HG03135 (cell line): ENCODE measurements around the gene OR51A7.
"Not testable (repeated sequence)": the region's sequence is repeated elsewhere in the genome, so short reads cannot be mapped to it uniquely, and the experiment has no call there.

Source experiments
- ATAC-seq: cut with Tn5 transposase; IDR thresholded peaks from one replicate; pipeline ENCODE4 v1.9.1; 2021; ENCODE audit warnings: mild to moderate bottlenecking, moderate library complexity; ENCODE audit not compliant: unreplicated experiment

OR51A7 gene, protein sequence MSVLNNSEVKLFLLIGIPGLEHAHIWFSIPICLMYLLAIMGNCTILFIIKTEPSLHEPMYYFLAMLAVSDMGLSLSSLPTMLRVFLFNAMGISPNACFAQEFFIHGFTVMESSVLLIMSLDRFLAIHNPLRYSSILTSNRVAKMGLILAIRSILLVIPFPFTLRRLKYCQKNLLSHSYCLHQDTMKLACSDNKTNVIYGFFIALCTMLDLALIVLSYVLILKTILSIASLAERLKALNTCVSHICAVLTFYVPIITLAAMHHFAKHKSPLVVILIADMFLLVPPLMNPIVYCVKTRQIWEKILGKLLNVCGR

DNA sequence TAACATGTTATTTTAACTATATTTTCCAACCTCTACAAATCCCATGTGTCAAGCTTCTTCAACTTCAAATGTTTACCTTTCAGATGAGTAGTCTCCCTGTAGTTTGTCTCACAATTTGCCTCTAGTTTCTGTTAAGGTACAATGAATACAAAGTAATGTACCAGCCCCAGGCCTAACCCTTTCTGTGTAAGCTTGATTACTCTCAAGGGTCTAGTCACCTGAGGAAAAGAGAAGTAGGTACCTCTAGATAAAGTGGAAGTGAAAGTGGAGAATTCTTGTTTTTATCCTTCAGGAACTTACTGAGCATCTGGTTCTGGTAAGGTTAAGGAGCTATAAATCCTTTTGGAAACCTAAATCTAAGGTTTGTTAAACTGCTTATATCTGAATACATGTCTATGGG, at the start of gene OR51A7:
TSS of gene OR51A7 (plus strand) at position 300 of the 400 bp plus-strand sequence. CDS start 3,587 bp downstream, outside the sequence.
- no peak for ATAC-seq

DNA sequence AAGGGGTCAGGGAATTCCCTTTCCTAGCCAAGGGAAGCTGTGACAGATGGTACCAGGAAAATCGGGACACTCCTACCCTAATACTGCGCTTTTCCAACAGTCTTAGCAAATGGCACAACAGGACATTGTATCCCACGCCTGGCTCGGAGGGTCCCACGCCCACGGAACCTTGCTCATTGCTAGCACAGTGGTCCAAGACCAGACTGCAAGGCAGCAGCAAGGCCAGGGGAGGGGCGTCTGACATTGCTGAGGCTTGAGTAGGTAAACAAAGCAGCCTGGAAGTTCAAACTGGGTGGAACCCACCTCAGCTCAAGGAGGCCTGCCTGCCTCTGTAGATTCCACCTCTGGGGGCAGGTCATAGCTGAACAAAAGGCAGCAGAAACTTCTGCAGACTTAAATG, 49.3 kb upstream of the OR51A7 start:
- not testable (repeated sequence) for ATAC-seq

DNA sequence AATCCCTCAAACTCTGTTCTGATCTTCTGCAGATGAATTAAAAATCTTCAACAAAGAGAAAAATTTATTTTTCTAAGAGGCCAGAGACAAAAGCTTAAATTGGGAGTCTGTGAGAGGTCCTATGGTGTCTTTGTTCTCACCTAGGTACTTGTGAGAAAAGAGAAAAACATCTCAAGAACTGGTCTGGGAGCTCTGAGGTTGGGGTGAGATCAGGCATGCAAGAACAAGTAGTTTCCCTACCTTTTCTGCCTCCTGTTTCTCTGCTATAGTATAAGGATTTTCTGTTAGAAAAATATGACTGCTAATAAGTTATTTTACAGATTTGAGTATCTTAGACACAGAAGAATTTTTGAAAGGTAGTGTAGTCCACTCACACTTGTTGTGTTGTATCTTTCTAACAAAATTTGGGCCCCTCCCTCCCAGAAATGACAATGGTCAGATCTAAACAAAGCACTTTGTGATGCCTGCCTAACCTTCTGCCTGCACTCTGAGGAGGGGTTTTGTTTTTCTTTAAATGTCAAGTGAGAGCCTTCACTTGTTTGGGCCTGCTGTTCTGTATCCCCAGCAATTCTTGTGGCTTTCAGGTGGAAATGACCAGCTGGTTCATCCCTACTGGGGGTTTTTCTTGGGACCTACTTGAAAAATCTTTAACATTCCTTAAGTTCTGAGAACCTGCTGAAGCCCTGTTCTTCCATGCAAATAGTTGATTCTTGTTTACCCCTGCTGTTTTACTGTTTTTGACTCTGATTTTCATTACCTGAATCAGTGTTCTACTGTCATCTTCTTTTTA, 40.9 kb upstream of the OR51A7 start:
- no peak for ATAC-seq

DNA sequence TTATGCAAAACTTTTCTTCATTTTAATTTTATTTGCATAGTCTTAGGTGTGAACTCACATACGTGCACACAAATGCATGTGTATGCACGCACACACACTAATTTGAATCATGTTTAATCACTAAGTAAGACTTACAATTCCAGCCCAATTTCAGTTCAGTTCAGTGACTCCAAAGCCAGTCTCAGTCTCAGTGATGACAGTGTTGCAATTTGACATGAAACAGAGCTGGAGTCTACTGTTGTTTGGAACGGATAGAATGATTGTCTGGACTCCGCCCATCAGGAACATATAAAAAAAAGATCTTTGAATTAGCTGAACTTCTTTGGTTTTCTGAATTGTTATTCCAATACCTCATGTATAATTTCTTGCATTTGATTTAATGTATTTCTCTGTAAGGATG, 39.7 kb upstream of the OR51A7 start:
- no peak for ATAC-seq

DNA sequence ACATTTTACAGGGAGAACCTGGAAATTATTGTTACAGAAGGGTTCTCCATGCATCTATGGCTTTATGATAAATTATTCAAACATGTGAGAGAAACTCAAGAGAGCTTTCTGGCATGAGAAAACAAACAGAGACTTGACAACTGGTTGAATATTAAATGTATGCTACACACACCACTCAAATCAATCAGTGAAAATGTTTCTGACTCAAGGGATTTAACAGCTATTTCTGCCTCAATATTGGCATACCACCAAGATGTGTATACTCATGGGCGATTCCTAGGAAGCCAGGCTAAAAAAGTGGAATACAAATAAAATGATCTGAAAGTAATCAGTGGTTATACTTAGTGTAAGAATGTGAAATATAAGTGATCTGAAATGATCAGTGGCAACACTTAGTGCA, 37.7 kb upstream of the OR51A7 start:
- no peak for ATAC-seq

DNA sequence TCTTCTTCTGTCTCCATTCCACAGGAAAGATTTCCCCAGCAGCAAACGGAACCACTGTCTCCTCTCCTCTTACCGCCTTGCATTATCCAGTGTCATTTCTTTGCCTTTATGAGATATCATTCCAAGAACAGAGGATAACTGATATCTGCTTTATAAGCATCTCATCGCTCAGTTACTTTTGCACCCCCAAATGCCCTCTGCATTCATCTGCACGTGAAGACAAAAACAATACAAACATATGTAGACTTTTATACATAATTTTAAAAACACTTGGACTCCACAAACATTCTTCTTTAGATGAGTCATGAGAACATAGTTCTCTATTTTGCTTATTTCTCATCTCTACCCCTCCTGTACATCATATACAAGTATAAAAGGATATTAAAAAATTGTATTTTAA, 22.4 kb upstream of the OR51A7 start:
- ATAC-seq, result no peak

DNA sequence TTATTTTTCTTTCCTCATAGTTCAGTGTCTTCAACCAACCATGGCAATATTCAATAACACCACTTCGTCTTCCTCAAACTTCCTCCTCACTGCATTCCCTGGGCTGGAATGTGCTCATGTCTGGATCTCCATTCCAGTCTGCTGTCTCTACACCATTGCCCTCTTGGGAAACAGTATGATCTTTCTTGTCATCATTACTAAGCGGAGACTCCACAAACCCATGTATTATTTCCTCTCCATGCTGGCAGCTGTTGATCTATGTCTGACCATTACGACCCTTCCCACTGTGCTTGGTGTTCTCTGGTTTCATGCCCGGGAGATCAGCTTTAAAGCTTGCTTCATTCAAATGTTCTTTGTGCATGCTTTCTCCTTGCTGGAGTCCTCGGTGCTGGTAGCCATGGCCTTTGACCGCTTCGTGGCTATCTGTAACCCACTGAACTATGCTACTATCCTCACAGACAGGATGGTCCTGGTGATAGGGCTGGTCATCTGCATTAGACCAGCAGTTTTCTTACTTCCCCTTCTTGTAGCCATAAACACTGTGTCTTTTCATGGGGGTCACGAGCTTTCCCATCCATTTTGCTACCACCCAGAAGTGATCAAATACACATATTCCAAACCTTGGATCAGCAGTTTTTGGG, 21.6 kb upstream of the OR51A7 start, which contains the start of gene OR51T1:
TSS of gene OR51T1 (plus strand) at position 41 of the 641 bp plus-strand sequence. CDS start at position 41, 0 bp downstream.
- ATAC-seq, result no peak

DNA sequence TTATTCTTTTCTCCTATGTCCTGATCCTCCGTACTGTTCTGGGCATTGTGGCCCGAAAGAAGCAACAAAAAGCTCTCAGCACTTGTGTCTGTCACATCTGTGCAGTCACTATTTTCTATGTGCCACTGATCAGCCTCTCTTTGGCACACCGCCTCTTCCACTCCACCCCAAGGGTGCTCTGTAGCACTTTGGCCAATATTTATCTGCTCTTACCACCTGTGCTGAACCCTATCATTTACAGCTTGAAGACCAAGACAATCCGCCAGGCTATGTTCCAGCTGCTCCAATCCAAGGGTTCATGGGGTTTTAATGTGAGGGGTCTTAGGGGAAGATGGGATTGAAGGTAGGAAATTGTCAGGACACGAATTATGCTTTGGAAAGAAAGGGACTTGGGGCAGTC, 21.0 kb upstream of the OR51A7 start:
- no peak for ATAC-seq

DNA sequence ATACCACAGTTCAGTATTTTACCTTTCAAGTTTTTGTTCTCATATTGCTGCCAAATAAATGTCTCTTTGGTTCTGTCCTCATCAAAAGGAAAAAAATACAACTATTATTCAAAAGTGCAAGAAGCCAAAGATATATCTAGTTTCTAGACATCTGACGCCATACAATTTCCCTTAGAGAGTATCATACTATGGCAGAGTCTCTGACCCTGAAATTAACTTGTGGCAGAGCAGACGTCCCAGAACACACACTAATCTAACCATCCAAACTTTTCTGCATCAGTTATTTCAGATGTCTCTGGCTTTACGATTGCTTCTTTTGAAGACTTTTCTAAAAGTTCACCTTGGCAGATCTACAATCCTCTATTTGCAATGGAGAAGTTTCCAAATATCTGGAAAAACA, 19.2 kb upstream of the OR51A7 start:
- ATAC-seq, result no peak

DNA sequence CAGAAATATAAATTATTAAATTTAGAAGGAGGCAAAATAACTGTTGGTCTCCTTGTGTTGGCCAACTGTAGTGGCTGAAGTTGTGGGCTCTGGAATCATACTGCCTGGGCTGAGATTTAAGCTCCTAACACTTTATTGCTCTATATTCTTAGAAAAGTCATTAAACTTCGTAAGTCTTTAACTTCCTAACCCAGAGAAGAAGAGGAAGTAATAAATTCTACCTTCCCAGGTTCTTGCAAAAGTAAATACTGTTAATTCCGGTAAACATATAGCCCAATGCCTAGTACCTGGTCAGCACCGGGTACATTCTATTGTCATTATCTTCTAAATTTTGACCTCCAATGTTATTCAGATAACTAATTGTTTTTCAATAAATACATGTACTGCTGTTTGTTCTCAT, 17.4 kb upstream of the OR51A7 start:
- no peak for ATAC-seq

DNA sequence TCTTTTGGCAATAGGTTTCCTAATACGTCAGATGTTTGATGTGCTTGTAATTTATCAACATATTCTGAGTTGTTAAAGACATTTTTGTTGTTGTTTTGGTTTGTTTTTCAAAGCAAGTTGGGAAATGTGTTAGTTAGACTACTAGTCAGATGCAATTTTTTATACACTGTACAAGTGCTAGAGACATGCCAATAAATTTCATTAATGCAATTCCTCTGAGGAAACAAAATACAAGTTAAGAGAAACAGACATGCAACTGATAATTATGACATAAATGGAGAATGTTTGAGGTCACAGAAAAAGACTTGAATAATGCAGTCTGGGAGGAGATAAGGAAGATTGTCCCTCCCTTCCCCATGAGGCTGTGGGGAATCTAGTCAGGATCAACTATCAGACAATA, 16.0 kb upstream of the OR51A7 start:
- no peak for ATAC-seq

DNA sequence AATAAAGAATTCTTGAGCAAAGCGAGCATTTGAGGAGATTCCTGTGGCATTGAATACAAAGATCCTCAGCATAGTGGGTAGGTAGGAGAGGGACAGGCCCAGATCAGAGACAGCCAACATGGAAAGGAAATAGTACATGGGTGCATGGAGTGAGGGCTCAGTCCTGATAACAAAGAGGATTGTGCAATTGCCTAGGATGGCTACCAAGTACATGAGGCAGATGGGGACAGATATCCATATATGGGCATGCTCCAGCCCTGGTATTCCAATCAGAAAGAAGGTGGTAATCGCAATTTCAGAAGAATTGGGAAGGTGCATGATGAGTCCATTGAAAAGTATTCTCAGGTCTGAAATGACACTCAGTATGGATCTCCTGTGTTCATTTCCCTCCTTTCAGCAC, 13.3 kb upstream of the OR51A7 start:
- ATAC-seq, result no peak

DNA sequence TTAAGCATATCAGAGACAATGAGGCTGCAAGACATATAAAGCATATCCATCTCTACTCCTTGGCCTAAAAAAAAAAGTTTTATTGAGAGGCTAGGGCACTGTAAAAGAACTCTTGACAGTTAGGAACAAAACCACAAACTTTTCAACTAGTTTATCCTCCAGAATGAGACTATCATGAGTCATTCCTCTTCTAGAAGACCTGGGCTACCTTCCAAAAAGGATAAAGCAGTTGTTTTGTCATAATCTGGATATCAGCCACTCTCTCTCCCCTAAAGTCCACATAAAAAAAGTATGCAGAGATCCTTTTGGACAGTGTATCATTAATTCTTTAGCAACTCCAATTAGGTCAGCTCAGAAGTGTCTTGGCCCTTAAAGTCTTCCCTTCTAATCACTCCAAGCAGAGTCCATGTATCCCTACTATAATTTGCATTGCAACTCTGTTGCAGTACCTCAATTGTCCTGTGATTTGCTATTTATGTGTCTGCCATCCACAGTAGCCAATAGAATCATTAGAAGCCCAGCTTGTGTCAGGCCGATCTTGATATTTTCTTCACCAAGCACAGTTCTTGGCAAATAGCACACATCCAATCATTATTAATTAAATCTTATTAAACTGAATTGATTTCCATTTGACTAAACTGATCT, 11.5 kb upstream of the OR51A7 start:
- ATAC-seq, result no peak

DNA sequence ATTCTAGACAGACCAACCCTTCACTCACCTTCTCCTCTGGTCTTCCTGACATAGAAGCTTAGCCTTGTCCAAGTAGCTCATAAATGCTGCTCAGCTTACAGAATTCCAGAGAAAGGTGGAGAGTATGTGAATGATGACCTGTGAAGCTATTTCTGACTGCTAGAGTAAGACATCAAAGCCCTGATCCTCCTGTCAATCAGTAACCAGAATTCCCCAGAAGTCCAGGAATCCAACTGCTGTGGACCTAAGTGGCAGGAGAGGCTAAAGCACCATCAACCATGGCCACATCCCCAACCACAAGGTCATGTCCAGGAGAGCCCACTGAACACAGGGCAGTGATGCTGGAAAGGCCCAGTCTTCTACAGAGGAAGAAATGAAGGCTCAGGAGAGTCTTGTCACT, 13.0 kb downstream of the OR51A7 start:
- no peak for ATAC-seq

DNA sequence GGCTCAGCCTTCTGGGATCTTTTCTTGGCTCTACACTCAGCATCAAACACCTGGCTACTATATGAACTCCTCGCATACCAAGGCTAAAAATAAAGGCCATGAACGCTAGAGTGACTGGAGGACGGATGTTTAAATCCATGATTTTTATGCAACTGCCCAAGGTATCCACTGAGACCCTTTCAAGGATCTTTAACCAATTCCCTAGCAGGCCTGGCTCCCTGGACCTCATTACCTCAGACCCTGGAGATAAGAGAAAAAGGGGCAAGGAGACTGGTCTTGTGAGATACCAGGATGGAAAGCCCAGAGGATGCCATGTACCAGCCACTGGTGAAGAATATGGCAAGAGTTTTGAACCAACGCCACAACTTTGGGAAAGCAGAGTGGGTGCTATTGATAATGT, 15.7 kb downstream of the OR51A7 start, which contains the start of gene OR51G2:
TSS of gene OR51G2 (minus strand) at position 101 of the 400 bp plus-strand sequence. CDS start 3,687 bp downstream, outside the sequence.
- no peak for ATAC-seq

DNA sequence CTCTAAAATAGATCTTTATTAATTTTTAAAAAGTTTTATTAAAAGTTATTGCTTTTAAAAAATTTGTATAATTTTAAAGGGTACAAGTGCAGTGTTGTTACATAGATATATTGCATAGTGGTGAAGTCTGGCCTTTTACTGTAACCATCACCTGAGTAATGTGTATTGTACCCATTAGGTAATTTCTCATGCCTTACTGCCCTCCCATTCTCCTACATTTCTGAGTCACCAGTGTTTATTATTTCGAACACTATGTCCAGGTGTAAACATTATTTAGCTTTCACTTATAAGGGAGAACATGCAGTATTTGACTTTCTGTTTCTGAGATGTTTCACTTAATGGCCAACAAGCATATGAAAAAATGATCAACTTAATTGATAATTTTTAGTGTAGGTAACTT, 18.2 kb downstream of the OR51A7 start:
- ATAC-seq, result no peak

DNA sequence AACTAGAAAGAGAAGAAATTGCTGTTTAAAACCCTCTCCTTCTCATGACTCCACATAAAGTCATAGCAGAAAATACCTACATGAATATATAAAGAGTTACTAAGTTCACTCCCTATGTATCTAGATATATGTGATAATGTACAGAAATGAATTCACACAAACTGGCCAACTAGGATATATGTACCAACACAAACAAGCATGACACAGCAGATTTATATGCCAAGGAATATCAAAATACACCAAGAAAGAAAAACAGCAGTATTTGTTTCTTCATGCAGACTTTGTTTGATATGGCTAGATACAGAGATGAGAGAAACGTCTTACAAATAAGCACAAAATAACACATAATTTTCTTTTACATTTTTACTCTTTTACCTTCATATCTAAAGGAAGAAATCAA, 18.7 kb downstream of the OR51A7 start:
- ATAC-seq, result no peak

DNA sequence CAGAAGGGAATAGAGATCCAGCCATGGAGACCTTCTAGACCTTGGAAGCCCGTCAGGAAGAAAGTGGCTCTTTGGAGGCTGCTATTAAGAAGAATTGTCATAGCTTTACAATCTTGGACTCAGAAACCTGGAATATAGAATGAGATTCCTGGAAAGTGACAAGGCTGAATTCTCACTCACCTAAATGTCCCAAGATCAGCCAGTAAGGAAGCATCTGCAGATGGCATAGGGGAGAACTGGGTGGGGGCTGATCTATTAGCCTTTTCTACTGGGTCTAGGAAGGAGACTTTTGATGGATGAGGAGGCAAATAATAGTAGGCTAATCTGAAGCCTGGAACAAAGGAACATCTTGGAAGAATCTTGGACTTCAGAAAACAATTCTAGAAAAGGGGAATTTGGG, 20.7 kb downstream of the OR51A7 start, which contains the start of gene OR51G1:
TSS of gene OR51G1 (minus strand) at position 101 of the 400 bp plus-strand sequence. CDS start at position 101, 0 bp downstream.
- ATAC-seq, result no peak

DNA sequence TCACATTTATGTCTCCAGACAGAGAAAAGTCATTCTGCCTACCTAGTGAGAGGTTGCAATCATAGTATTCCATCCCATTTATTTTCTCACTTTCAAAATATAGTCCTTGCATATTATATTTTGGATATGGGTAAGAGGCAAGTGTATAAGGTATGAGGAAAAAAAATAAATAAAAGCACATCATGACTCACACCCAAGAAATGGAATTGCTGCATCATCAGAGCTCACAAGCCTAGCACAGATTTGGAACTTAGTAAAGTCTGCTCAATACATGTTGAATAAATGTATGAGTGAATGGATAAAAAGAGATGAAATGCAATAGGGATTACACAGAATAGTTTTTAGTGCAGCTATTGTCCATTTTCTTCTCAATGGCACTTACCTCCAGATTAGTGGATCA, 23.0 kb downstream of the OR51A7 start:
- no peak for ATAC-seq

DNA sequence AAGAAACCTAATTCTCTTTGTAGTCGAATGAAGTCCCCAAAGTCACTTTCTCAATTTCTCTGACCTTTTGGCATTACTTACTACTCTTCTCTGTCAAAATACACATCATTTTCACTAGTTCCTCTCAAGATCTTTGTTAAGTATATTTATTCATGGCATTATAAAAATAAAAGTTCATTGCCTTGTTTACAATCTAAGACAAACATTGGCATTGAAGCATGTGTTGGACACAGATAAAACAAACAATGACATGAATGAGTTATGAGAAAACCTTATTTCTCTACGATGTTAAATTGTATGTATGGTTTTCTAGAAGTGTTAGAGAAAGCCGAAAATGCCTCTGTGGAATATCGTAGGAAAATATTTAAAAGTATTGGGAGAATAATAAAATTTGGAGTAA, 29.2 kb downstream of the OR51A7 start:
- ATAC-seq, result no peak

DNA sequence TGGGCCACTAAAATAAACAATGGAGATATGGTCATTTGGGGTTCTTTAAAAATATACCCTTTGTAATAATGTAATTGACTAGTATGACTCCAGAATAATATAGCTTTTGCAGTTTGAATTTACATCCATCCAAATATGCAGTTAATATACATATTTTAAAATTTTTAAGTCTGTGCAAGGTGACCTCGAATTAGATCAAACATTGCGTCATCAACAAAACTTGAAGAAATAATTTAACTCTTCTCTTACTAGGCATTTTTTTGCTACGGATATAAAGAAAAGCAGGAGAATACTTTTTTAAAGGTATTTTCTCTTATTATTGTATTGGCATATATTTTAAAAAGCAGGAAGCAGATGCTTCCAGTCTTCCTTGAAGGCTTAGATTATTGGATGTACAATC, 33.2 kb downstream of the OR51A7 start:
- no peak for ATAC-seq
